Naive thymus-derived CD8-positive, alpha-beta T cell (primary cell): ENCODE data around the gene PLPPR3. TPM values are rescaled to one million over a fixed set of nuclear protein-coding genes. Genes with fewer than 3 reads are reported as not detected.

ENCODE experiments used
- ATAC-seq, 2 donors: fragments of 150-1000 bp; cut with Tn5 transposase in 1 of 2; sonication (Bioruptor Pico), chemical (Tn5 transposase) in 1 of 2; 1 replicate in 1 of 2; 2 replicates in 1 of 2; pipeline ENCODE4 v1.10.0; 2021; ENCODE audit warnings: mild to moderate bottlenecking in 2 of 2, moderate library complexity in 2 of 2
- POLR2A ChIA-PET: fragments of 350-600 bp; sonication (Branson Sonifier 250); formaldehyde crosslinking; loops from one replicate; lab custom pipeline; 2021; ENCODE audit warnings: antibody characterized with exemption; lab: Charles Lee
- DNase-seq, 10 donors: peaks; one replicate each; pipeline versions ENCODE4 v3.0.0 to v3.0.0-alpha.2; 2020 to 2022
- H3K27ac Mint-ChIP-seq, 10 donors: one replicate each; pipeline ENCODE4 v1.8.0; 2020 to 2022; ENCODE audit warnings: mild to moderate bottlenecking in 10 of 10, mixed read lengths in 10 of 10, moderate library complexity in 4 of 10, inconsistent platforms in 1 of 10
- H3K27me3 Mint-ChIP-seq, 5 donors: one replicate each; pipeline ENCODE4 v1.8.0; 2021 to 2022; ENCODE audit warnings: mixed read lengths in 5 of 5
- H3K36me3 Mint-ChIP-seq, 3 donors: one replicate each; pipeline ENCODE4 v1.8.0; 2020 to 2022; ENCODE audit warnings: mixed read lengths in 3 of 3, mild to moderate bottlenecking in 2 of 3, inconsistent platforms in 1 of 3
- H3K4me1 Mint-ChIP-seq, 4 donors: one replicate each; pipeline ENCODE4 v1.8.0; 2021 to 2022; ENCODE audit warnings: mixed read lengths in 4 of 4
- H3K4me3 Mint-ChIP-seq, 10 donors: one replicate each; pipeline ENCODE4 v1.8.0; 2020 to 2022; ENCODE audit warnings: mild to moderate bottlenecking in 10 of 10, mixed read lengths in 10 of 10, moderate library complexity in 6 of 10, inconsistent platforms in 1 of 10
- H3K9me3 Mint-ChIP-seq, 9 donors: one replicate each; pipeline ENCODE4 v1.8.0; 2020 to 2022; ENCODE audit warnings: mixed read lengths in 9 of 9, mild to moderate bottlenecking in 3 of 9, inconsistent platforms in 1 of 9, moderate library complexity in 1 of 9
- polyA plus RNA-seq, 3 donors: library from polyadenylated mRNA; unstranded; fragments of 300-500 nt; fragmentation: Illumina TruSeq; gene quantifications; one replicate each; pipeline ENCODE4 v1.2.3, GENCODE V29; 2021
- total RNA-seq, 8 experiments: library from RNA in 2 of 8; stranded (reverse) in 2 of 8; gene quantifications; one replicate each; pipeline ENCODE4 v1.2.3 and lab custom pipeline; 2021 to 2026

PLPPR3 gene
- total and polyA plus RNA-seq, 5 experiments from 2014 or later = not detected

GRCh38 chr19:810883-811489 is 10.8 kb downstream of the PLPPR3 start:
- H3K36me3 Mint-ChIP-seq = peaks cover 0 to 59% (median 19%) of the 10 kb centered on the region in 3 donors
- DNase-seq (no peak), ATAC-seq (no peak)
- POLR2A ChIA-PET = no interaction called here
- peaks cover 3 to 12% (median 8%) of the 10 kb centered on the region in 4 donors for H3K4me1 Mint-ChIP-seq
- H3K27ac Mint-ChIP-seq = peak overlapping the region in 1 of 10 donors; percentile 16
- peaks cover 0 to 2% (median 0%) of the 10 kb centered on the region in 9 donors for H3K9me3 Mint-ChIP-seq
- H3K27me3 Mint-ChIP-seq = no peaks in the 10 kb centered on the region
- no peak overlapping the region for H3K4me3 Mint-ChIP-seq

- DNase-seq (no peak), ATAC-seq (no peak)
- H3K36me3 Mint-ChIP-seq = peaks cover 0 to 60% (median 17%) of the 10 kb centered on the region in 3 donors
- H3K27me3 Mint-ChIP-seq = no peaks in the 10 kb centered on the region
- POLR2A ChIA-PET = interaction anchor here (2.2 kb wide), 1 partner anchor 11 kb away, joined by 7 read pairs; no protein-coding TSS in a partner anchor
- peaks cover 3 to 12% (median 7%) of the 10 kb centered on the region in 4 donors for H3K4me1 Mint-ChIP-seq
- peak overlapping the region in 2 of 10 donors; percentile 21 to 59 for H3K27ac Mint-ChIP-seq
- H3K4me3 Mint-ChIP-seq = no peak overlapping the region
- H3K9me3 Mint-ChIP-seq = peaks cover 0 to 2% (median 0%) of the 10 kb centered on the region in 9 donors
Measured at GRCh38 chr19:810077-810855, 11.5 kb downstream of the PLPPR3 start.

GRCh38 chr19:808423-808775 is 13.4 kb downstream of the PLPPR3 start:
- Mint-ChIP-seq H3K4me3 (no peak overlapping the region), H3K9me3 (no peaks in the 10 kb centered on the region), H3K27ac (no peak overlapping the region), H3K27me3 (no peaks in the 10 kb centered on the region), H3K36me3 (peaks cover 0 to 69% (median 17%) of the 10 kb centered on the region in 3 donors), H3K4me1 (peaks cover 4 to 19% (median 10%) of the 10 kb centered on the region in 4 donors)
- POLR2A ChIA-PET = interaction anchor here (2.2 kb wide), 1 partner anchor 9 kb away, joined by 7 read pairs; no protein-coding TSS in a partner anchor
- DNase-seq = no peak
- ATAC-seq = no peak

GRCh38 chr19:807627-808422 is 13.9 kb downstream of the PLPPR3 start:
- POLR2A ChIA-PET = interaction anchor here (2.2 kb wide), 1 partner anchor 9 kb away, joined by 7 read pairs; no protein-coding TSS in a partner anchor
- Mint-ChIP-seq H3K27me3 (no peaks in the 10 kb centered on the region), H3K9me3 (no peaks in the 10 kb centered on the region), H3K4me3 (peak overlapping the region in 1 of 10 donors; percentile 48), H3K36me3 (peaks cover 0 to 73% (median 14%) of the 10 kb centered on the region in 3 donors), H3K4me1 (peaks cover 4 to 23% (median 15%) of the 10 kb centered on the region in 4 donors), H3K27ac (peak overlapping the region in 4 of 10 donors; percentile 33 to 81 (median 63))
- DNase-seq = no peak
- ATAC-seq = no peak

GRCh38 chr19:806815-807421 is 14.8 kb downstream of the PLPPR3 start:
- Mint-ChIP-seq H3K36me3 (peaks cover 0 to 75% (median 13%) of the 10 kb centered on the region in 3 donors), H3K27ac (peak overlapping the region in 1 of 10 donors; percentile 60), H3K9me3 (no peaks in the 10 kb centered on the region), H3K4me1 (peaks cover 9 to 31% (median 24%) of the 10 kb centered on the region in 4 donors), H3K27me3 (no peaks in the 10 kb centered on the region), H3K4me3 (no peak overlapping the region)
- POLR2A ChIA-PET = interaction anchor here (0.6 kb wide), 2 partner anchors 130 to 132 kb away, joined by 3 to 4 read pairs; no protein-coding TSS in a partner anchor
- DNase-seq (no peak), ATAC-seq (no peak)

GRCh38 chr19:805600-806550 is 15.9 kb downstream of the PLPPR3 start:
- H3K27me3 Mint-ChIP-seq = no peaks in the 10 kb centered on the region
- POLR2A ChIA-PET = no interaction called here
- H3K36me3 Mint-ChIP-seq = peaks cover 0 to 65% (median 10%) of the 10 kb centered on the region in 3 donors
- H3K4me1 Mint-ChIP-seq = peaks cover 13 to 41% (median 34%) of the 10 kb centered on the region in 4 donors
- no peak for DNase-seq
- no peaks in the 10 kb centered on the region for H3K9me3 Mint-ChIP-seq
- no peak for ATAC-seq
- peak overlapping the region in 1 of 10 donors; percentile 58 for H3K4me3 Mint-ChIP-seq
- H3K27ac Mint-ChIP-seq = no peak overlapping the region

- peaks cover 0 to 64% (median 10%) of the 10 kb centered on the region in 3 donors for H3K36me3 Mint-ChIP-seq
- H3K27me3 Mint-ChIP-seq = no peaks in the 10 kb centered on the region
- peak overlapping the region in 1 of 10 donors; percentile 63 for H3K4me3 Mint-ChIP-seq
- peaks cover 18 to 47% (median 41%) of the 10 kb centered on the region in 4 donors for H3K4me1 Mint-ChIP-seq
- no peaks in the 10 kb centered on the region for H3K9me3 Mint-ChIP-seq
- DNase-seq = no peak
- no peak for ATAC-seq
- POLR2A ChIA-PET = no interaction called here
- no peak overlapping the region for H3K27ac Mint-ChIP-seq
Measured at GRCh38 chr19:805166-805551, 16.6 kb downstream of the PLPPR3 start.

GRCh38 chr19:804419-805165 is 17.2 kb downstream of the PLPPR3 start:
- Mint-ChIP-seq H3K36me3 (peaks cover 0 to 63% (median 9%) of the 10 kb centered on the region in 3 donors), H3K4me1 (peaks cover 22 to 51% (median 47%) of the 10 kb centered on the region in 4 donors), H3K27me3 (no peaks in the 10 kb centered on the region), H3K9me3 (no peaks in the 10 kb centered on the region), H3K4me3 (peak overlapping the region in 1 of 10 donors; percentile 63), H3K27ac (peak overlapping the region in 1 of 10 donors; percentile 48)
- POLR2A ChIA-PET = no interaction called here
- DNase-seq (no peak), ATAC-seq (no peak)

- ATAC-seq (no peak), DNase-seq (no peak)
- H3K27ac Mint-ChIP-seq = peak overlapping the region in 4 of 10 donors; percentile 10 to 56 (median 38)
- peak overlapping the region in 3 of 10 donors; percentile 22 to 62 (median 51) for H3K4me3 Mint-ChIP-seq
- H3K27me3 Mint-ChIP-seq = no peaks in the 10 kb centered on the region
- POLR2A ChIA-PET = no interaction called here
- peaks cover 0 to 63% (median 8%) of the 10 kb centered on the region in 3 donors for H3K36me3 Mint-ChIP-seq
- H3K4me1 Mint-ChIP-seq = peaks cover 23 to 59% (median 54%) of the 10 kb centered on the region in 4 donors
- no peaks in the 10 kb centered on the region for H3K9me3 Mint-ChIP-seq
Measured at GRCh38 chr19:803686-804418, 17.9 kb downstream of the PLPPR3 start.

- H3K9me3 Mint-ChIP-seq = no peaks in the 10 kb centered on the region
- H3K36me3 Mint-ChIP-seq = peaks cover 0 to 56% (median 8%) of the 10 kb centered on the region in 3 donors
- ATAC-seq (no peak), DNase-seq (no peak)
- peak overlapping the region in 1 of 10 donors; percentile 51 for H3K4me3 Mint-ChIP-seq
- H3K27ac Mint-ChIP-seq = peak overlapping the region in 6 of 10 donors; percentile 3 to 76 (median 54)
- no peaks in the 10 kb centered on the region for H3K27me3 Mint-ChIP-seq
- POLR2A ChIA-PET = interaction anchor here (1.0 kb wide), 1 partner anchor 18 kb away, joined by 3 read pairs; no protein-coding TSS in a partner anchor
- H3K4me1 Mint-ChIP-seq = peaks cover 23 to 61% (median 56%) of the 10 kb centered on the region in 4 donors
Measured at GRCh38 chr19:803099-803561, 18.6 kb downstream of the PLPPR3 start.
